Dermis blood vessel endothelial cell (primary cell): ENCODE data around the gene B3GALT4. TPM values are rescaled to one million over a fixed set of nuclear protein-coding genes. Genes with fewer than 3 reads are reported as not detected.
A peak's percentile ranks its signal among the peaks of the same experiment; 100 is the strongest.

ENCODE experiments used
- DNase-seq: peaks from one replicate; pipeline ENCODE4 v3.0.0; 2010
- total RNA-seq: library from RNA; depleted of rRNA; stranded (reverse); fragments of >200 nt; gene quantifications from 2 replicates; pipeline ENCODE4 v1.2.3, GENCODE V29; 2014

Gene B3GALT4
- total RNA-seq, 1 donor from 2014 or later, result 10.0 TPM

GRCh38 chr6:33292996-33293682 is 16.2 kb downstream of the B3GALT4 start:
- DNase-seq, result no peak

GRCh38 chr6:33294086-33294823 is 17.3 kb downstream of the B3GALT4 start:
- no peak for DNase-seq

GRCh38 chr6:33295621-33296369 is 18.9 kb downstream of the B3GALT4 start:
- DNase-seq, result no peak

- no peak for DNase-seq
These were observed 20.0 kb downstream of the B3GALT4 start for GRCh38 chr6:33296797-33297405.

GRCh38 chr6:33297406-33297955 is 20.6 kb downstream of the B3GALT4 start:
- DNase-seq, result peak; percentile 26

- peak; percentile 70 for DNase-seq
These were observed 21.2 kb downstream of the B3GALT4 start for GRCh38 chr6:33297956-33298772.

- DNase-seq, result peak; percentile 66
These were observed 21.9 kb downstream of the B3GALT4 start, which contains the start of gene RGL2 for GRCh38 chr6:33298773-33299236. TSS of gene RGL2 (minus strand) at chr6:33298942. CDS start at chr6:33298610, 332 bp downstream.

GRCh38 chr6:33299237-33299944 is 22.5 kb downstream of the B3GALT4 start:
- peak; percentile 95 for DNase-seq

GRCh38 chr6:33301877-33302276 is 25.0 kb downstream of the B3GALT4 start:
- DNase-seq, result no peak

- no peak for DNase-seq
These were observed 27.3 kb downstream of the B3GALT4 start for GRCh38 chr6:33304216-33304615.

- no peak for DNase-seq
These were observed 28.1 kb downstream of the B3GALT4 start for GRCh38 chr6:33305052-33305451.

- DNase-seq, result no peak
These were observed 29.4 kb downstream of the B3GALT4 start for GRCh38 chr6:33306356-33306755.

GRCh38 chr6:33312361-33313104 is 35.6 kb downstream of the B3GALT4 start:
- DNase-seq, result peak; percentile 73

GRCh38 chr6:33313105-33313708 is 36.3 kb downstream of the B3GALT4 start:
- peak; percentile 49 for DNase-seq

GRCh38 chr6:33313709-33314514 is 37.0 kb downstream of the B3GALT4 start, which contains the start of gene TAPBP:
TSS of gene TAPBP (minus strand) at chr6:33314078. CDS start at chr6:33314041, 37 bp downstream.
- DNase-seq, result peak; percentile 72

GRCh38 chr6:33314515-33314942 is 37.6 kb downstream of the B3GALT4 start:
- DNase-seq, result peak; percentile 89

GRCh38 chr6:33314943-33315792 is 38.2 kb downstream of the B3GALT4 start:
- DNase-seq, result peak; percentile 48
